Epidermal melanocyte (primary cell): ENCODE measurements around the gene NDUFA13.

ENCODE experiments used
- DNase-seq: peaks from one replicate; pipeline ENCODE4 v3.0.0; 2011; ENCODE audit warnings: low spot score; ENCODE audit not compliant: insufficient read length

NDUFA13 gene

DNA sequence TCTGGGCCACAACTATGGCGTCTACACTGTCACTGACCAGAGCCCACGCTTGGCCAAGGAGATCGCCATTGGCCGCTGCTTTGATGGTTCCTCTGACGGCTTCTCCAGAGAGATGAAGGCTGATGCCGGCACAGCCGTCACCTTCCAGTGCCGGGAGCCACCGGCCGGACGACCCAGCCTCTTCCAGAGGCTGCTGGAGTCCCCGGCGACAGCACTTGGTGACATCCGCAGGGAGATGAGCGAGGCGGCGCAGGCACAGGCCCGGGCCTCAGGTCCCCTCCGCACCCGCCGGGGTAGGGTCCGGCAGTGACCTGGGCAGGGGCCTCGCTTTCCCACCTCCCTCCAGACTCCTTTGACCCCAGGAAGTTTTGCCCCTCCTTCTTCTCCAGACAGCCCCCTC, 29.7 kb downstream of the NDUFA13 start:
- no peak for DNase-seq

DNA sequence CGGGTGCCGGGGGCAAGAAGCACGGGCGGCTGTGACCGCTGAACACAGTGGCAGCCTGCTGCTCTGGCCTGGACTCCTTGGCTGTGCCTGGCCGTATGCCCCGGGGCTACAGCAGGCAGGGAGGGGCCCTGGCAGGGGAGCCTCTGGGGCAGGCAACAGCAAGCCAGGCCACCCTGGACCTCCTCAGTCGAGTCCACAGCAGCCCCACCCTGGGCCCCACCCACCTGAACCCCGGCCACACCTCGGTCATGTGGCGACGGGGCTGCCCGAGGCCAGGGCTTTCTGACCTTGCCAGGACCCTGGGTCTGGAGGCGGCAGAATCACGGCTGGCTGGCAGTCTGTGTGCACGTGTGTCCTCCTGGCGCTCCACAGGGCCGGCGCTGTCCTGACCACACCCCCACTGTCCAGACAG, 30.7 kb downstream of the NDUFA13 start:
- DNase-seq: no peak

DNA sequence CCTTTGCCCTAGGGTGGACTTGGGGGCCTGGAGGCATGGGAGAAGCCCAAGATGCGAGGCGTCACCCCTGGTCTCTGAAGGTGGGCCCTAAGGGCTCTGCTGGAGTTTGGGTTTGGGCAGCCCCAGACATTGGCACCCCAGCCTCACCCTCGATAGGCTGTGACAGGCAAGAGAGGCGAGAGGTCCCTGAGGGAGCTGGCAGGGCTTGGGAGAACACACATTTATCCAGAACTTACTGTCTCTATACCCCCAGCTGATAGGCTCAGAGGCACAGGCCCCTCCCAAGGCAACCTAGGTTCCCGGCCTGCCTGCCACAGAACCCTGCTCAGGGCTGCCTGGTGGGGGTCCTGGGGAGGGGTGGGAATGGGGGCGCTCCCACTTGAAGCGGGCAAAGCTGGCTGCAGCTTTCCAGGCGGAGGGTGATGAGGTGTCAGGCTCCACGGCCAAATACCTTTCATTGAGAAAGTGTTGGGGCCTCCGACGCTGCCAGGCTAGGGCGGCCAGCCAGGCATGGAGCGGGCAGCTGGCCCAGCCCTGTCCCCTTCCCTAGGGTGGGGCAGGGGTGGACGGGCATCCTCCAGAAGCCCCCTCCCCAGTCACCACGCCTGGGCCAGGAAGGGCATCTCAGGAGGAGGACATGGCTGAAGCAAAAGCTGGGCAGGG, 31.8 kb downstream of the NDUFA13 start:
- DNase-seq: no peak

DNA sequence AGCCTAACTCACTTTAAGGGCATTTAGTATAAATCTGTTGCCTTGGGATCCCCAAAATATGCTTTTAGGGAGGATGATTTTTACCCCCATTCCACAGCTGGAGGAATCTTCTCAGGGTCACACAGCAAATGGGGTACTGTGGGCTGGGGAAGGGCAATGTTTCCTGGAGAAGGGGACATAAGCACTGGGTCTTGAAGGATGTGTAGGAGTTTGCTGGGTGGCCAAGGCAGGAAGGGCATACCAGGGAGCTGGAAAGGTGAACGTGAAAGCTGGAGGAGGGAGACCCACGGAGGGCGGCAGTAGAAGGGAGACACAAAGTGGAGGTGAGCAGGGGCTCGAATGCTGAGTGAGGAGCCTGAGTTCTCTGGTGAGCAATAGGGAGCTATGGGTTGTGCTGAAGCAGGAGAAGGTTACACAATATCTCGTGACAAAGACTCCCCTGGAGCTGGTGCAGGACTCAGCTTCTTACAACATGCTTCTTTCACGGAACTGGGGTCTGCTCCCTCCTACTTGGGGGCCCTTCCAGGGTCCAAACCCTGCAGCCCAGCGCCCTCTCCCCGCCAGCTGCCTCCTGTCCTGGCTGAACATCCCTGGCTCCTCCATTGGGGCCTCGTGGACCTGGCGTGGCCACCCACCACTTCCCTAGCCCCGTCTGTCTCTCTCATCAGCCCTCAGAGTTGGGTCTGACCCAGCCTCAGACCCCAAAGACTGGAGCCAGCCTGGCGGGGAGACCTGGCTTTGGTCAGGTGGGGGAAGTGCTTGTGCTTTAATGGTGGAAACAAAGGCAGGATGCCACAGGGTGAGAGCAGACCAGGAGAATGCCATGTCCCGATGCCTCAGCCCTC, 33.1 kb downstream of the NDUFA13 start:
- DNase-seq: no peak

DNA sequence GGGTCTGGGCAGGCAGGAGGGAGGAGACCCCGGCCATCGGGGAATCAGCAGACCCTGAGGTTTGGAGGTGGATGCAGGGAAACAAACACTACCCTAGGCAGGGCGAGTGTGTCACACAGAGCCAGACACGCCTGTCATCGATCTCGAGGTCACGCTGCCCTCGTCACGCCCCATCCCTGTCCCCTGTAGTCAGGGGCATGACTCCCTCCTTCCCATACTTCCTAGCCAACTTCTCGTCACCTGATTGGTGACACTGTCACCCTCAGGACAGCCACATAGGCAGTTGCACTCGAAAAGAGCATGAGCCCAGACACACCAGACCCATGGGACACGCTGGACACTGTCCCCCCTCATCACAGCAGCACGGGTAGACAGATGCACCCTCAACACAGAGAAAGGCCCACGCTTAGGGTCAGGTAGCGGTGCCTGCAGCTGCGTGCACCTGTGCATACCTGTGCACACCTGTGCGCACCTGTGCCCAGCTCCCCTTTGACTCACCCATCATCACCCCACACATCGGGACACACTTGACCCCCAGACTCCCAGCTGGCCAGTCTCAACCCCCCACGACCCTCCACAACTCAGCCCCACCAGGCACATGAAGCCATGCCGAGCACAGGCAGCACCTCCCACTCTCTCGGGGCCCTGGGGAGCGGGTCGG, 33.9 kb downstream of the NDUFA13 start:
- DNase-seq: no peak

DNA sequence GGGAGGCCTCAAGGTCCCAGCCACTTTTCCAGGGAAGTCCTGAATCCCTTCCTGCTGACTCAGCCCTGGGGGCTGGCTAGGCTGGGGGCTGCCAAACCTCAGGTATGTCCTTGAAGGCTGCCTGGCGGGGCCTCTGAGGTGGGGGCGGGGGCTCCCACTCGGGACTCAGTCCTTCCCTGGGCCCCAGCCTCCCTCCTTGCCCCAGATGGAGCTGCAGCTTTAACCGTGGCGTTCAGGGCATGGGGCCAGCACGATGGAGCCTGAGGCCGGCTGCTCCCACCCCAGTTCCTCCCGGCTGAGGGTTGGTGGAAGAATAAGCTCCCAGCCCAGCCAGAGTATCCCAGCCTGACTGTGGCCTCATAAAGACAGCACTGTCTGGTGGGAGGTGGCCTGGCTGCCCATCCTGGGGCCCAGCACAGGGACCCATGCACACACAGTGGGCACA, 34.5 kb downstream of the NDUFA13 start:
- no peak for DNase-seq

DNA sequence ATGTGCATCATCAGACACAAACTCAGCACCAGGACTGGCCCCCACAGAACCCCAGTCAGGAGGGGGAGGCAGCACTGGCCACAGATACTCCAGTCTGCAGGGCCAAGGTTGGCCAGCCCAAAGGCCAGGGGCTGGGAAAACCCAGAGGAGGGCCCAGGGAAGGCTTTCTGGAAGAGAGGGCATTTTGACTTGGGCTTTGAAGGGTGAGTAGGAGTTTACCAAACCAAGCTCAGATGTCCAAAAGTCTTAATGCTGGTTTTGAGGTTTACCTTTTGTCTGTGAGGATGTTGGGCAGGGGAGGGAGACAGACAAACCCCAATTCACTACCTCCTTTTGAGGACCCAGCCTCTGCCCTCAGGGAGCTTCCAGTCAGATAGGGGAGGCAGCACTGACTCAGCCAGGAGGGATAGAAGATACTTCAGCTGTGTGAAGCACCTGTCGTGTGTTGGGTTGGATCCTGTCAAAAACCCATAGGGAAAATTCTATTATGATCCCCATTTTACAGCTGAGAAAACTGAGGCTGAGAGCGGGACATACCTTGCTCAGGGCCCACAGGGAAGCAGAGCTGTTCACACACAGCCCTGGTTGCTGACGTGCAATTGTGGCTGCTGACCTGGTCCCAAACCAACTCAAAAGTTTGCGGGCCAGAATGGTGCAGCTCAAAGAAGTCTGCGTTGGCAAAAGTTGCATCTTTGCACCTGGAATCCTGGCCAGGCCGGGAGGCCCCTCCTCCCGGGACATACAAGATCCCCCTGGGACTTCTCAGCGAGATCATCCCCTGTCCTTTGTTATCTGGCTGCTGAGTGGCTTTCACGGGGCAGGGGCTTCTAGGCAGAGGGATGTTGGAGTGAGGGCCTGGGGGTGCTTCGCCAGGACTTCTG, 35.2 kb downstream of the NDUFA13 start:
- no peak for DNase-seq

DNA sequence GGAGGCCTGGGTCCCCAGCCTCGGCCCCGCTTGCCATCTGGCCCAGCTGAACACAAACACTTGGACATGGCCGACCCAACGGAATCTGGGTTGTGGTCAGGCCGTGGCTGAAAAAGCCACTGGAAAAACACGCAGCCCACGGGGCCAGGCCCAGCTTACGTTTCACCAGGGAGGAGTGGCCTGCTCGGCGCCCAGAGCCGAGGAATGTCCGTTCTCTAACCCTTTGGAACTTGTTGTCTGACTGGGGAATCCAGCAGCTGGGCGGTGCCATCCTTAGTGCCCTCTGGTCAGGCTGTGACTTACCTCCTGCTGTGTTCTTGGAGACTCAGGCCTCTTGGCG, 35.8 kb downstream of the NDUFA13 start:
- DNase-seq: no peak

DNA sequence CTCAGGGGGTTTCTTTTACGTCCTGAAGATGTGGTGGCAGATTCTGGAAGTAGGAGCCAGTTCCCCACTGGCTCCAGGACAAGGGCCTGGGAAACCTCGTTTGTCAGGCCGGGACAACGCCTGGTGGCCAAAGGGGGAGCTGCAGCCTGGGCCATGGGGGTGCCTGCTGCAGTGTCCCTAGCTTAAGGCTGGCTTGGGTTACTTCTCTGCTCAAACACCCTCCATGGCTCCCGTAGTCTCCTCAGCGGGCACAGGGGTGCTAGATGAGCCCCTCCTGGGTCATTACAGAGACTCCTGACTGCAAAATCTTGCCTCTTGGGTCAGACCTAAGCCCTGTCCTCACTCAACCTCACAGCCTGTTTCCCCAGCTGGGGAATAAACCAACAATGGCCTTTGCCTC, 36.8 kb downstream of the NDUFA13 start:
- DNase-seq: no peak

DNA sequence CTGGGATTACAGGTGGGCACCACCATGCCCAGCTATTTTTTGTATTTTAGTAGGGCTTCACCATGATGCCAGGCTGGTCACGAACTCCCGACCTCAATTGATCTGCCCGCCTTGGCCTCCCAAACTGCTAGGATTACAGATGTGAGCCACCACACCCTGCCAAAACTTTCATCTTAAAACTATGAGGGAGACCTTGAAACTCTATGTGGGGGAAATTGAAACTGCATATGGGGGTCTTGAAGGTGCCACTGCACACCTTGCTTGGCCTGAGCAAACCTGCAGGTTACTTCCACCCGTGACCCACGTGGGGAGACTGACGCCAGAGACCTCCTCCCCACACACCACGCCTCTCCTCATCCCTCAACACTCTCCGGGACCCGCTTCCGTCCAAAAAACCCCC, 37.6 kb downstream of the NDUFA13 start:
- DNase-seq: no peak

DNA sequence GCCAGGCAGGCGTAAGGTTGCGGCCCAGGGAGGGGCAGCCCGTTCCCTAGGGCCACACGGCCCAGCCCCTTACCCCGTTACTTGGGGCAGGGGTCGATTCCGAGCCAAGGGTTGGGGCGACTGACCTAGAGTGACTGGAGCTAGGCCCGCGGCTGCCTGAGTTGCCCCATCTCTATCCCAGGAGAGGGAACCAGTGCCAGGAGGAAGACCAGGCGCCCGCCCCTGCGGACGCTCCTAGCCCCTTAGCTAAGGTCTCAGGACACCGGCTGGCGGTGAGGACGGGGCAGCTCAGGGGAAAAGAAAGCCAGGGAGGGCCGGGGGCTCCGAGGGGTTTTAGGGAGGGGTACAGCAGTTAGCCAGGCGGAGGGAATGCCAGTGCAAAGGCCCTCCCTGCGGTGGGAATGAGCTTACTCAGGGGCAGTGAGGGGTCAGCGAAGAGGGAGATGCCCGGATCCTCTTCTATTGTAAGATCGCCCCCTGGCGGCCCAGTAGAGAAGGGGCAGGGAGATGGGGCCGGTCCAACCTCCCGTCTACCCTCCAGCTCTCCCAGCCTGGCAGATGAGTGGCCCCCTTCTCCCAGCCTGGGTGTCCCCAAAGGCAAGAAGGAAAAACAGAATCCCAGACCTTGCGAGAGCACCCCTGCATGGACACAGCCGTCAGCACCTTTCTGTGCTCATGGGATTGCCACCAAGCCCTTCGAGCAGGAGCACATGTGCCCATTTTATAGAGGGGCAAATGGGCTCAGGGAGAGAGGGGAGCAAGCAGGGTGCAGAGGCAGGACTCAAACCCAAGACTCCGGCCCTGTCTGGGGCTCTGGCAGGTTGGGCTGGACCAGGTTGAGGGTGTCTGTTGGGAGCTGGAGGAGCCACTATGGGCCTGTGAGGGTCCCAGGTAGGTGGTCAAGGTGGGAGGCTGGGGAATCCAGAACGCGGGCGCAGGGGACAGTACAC, 38.3 kb downstream of the NDUFA13 start:
- no peak for DNase-seq

DNA sequence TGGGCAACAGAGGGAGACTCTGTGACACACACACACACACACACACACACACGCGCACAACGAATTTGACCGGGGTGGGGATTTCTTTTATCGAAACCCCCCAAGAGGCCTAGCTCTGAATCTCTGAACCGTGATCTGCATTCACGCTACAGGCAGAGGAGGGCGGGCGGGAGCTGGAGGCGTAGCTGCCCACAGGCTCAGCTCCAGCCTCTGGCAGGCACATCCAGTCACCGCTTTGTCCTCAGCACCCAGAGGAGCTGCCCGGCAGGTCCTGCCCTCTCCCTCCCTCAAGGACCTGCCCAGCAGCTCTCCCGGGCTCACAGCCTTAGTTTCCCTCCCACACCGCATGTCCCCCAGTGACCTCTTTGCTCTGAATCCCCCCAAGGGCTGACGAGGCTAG, 42.0 kb downstream of the NDUFA13 start:
- DNase-seq: no peak

DNA sequence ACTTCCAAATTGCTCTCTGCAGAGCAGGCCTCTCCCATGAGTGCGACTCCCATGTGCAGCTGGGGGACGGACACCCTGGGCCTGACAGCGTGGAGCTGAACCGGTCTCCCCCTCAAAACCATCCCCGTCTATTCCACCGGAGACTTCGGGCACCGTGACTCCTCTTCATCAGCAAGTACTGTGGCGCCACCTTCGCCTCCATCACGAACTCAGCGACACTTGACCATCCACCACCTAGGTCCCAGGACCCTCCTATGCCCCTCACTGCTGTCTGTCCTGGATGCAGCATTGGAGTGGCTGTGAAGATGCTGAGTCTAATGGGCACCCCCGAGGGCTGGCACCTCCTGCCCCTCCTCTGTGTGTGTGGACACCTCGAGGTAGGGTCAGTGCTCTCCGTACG, 42.6 kb downstream of the NDUFA13 start:
- DNase-seq: no peak

DNA sequence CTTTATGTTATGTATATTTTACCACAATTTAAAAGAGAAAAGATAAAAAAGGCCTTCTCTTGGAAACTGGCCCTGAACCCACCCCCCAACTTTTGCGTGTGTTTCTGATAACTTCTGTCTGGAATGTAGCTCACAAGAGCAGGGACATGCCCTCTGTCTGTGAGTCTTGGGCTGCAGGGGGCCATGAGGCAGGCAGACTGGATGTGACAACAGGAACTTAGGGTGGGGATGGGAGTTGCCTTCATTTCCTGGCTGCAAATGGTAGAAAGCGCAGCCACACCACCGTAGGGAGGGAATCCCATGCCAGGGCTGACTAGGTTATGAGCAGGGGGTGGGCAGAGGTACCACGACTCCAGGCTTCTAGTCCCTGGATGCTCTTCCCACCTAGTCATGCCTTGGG, 43.9 kb downstream of the NDUFA13 start:
- no peak for DNase-seq

DNA sequence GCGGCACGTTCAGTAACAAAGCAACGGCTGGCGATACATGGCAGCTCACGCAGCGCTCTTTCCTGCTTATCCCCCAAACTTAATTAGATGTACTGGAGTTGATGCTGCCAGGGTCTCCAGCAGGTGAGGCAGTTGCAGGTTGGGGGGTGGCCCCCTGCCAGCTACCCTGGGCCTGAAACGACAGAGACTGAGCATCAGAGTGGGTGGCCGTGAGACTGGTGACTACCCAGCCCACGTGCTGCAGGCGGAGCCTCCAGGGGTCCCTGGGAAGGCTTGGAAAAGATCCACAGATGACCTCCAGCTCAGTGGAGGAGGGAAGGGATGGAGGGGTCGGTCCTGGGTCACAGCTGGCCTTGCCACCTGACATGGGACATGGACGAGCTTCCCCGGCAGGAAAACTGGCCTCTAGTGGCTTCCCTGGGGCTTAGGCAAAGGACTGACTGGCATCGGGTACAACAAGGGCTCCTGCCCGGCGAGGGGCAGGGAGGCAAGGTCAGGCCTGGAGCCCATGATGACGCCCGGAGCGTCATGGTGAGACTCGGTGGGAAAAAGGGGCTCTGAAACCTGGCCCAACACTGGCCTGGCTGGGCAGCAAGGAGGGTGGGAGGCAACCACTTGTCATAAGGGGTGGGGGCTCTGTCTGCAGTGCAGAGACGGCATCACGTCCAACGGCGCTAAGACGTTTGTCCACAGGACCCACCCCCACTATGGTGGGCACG, 46.1 kb downstream of the NDUFA13 start:
- no peak for DNase-seq

DNA sequence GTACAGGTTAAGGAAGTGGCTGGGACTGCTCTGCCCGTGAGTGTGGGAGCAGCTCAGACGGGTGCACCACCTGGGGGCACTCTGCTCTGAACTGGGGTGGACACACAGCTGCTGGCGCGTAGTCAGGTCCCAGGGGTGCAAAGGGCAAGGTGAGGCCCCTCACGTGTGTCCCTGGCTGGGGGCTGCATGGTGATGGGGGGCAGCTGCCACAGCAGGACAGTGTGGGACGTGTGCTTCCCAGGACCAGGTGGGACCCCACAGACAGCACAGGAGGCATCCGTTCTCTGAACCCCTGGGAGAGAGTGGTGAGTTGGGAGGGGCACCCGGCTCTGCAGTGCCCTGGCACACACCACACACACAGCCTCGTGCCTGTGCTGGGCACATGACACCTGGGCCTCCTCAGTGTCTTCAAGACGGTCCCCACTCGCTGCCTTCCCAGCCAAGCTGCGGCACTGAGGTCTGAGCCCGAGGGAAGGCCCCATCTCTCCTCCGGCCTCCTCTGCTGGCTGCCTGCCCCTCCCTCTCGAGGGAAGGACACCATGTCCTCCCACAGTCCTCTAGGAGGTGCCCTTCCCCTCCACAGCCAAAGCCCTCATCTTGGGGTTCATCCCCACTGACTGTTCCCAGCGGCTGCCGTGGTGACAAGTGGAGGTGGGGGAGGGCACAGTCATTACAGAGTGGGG, 46.8 kb downstream of the NDUFA13 start:
- DNase-seq: no peak

DNA sequence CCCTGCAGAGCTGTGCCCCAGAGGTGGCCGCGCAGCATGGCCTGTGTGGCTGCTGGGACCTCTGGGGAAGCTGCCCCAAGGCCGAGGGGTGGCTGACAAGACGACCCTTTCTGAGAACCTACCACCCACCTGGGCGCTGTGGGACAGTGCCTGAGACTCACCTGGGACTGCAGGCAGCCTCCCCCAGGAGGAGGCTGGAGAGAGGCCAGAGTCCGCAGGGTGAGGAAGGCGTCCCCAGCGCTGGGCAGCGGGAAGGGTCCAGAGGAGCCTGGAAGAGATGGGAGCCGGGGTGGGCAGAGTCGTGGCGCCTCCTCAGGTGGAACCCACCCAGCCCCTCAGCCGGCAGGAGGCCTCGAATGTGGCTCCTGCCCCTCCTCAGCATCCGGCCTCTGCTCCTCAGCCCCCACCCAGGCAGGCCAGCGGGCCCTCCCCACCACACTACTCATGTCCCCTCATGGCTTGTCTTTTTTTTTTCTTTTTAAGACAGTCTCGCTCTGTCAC, 47.4 kb downstream of the NDUFA13 start:
- DNase-seq: no peak

DNA sequence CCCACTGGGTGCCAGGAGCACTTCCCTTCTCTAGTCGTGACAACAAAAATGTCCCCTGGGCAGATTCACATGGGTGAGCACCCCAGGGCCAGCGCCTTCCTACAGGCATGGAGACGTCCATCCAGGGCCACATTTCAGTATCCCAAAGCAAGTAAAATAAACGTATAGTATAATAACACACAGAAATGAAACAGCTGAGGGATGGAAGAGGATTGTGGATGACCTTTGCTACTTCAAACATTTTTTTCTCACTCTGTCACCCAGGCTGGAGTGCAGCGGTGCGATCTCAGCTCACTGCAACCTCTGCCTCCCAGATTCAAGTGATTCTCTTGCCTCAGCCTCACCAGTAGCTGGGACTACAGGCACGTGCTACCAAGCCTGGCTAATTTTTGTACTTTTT, 50.3 kb downstream of the NDUFA13 start:
- no peak for DNase-seq

DNA sequence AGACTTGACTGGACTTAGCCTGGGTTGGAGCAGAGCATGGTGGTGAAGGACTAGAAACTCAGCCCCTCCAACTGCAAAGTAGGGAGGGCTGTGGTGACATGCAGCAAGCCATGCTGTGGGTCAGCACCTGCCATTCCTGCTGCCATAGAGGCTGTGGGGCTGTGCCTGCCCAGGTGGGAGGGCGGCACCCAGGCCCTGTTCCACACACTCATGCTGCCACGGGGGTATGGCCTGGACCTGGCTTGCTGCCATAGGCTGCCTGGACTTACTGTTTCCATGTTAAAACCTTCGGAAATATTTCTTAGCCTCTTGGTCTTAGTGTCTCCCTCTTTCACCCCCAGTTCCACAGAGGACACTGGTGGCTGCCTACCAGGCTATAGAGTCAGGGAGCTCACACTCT, 51.4 kb downstream of the NDUFA13 start:
- peak; percentile 5 for DNase-seq
